Endodermal cell (in vitro differentiated cells): ENCODE data around the gene FBXO41. TPM values are rescaled to one million over a fixed set of nuclear protein-coding genes. Genes with fewer than 3 reads are reported as not detected.

Experiments used
- DNase-seq: peaks from one replicate; pipeline ENCODE4 v3.0.0-alpha.2; 2017
- H3K27ac ChIP-seq: 2 replicates; pipeline ENCODE4 v1.5.1; 2013; ENCODE audit warnings: mild to moderate bottlenecking, low read depth, low read length, moderate library complexity
- H3K27me3 ChIP-seq: 2 replicates; pipeline ENCODE4 v1.6.1; 2013; ENCODE audit warnings: mild to moderate bottlenecking, low read length, moderate library complexity; ENCODE audit not compliant: insufficient read depth, control insufficient read depth, poor library complexity, severe bottlenecking
- H3K36me3 ChIP-seq: 2 replicates; pipeline ENCODE4 v1.7.0; 2013; ENCODE audit warnings: mild to moderate bottlenecking, low read length, moderate library complexity; ENCODE audit not compliant: control insufficient read depth, insufficient read depth
- H3K4me1 ChIP-seq: one replicate; pipeline ENCODE4 v1.7.0; 2013; ENCODE audit warnings: low read length; ENCODE audit not compliant: control insufficient read depth, insufficient read depth
- H3K4me3 ChIP-seq: 2 replicates; pipeline ENCODE4 v1.5.1; 2013; ENCODE audit warnings: mild to moderate bottlenecking, low read length, moderate library complexity
- H3K9ac ChIP-seq: 2 replicates; pipeline ENCODE4 v1.6.1; 2013; ENCODE audit warnings: mild to moderate bottlenecking, low read length, moderate library complexity; ENCODE audit not compliant: poor library complexity, severe bottlenecking; ENCODE audit errors: extremely low read depth
- H3K9me3 ChIP-seq: 2 replicates; pipeline ENCODE4 v1.6.1; 2013; ENCODE audit warnings: mild to moderate bottlenecking, low read length, moderate library complexity; ENCODE audit not compliant: control insufficient read depth
- H3K27ac Mint-ChIP-seq: 2 replicates; pipeline ENCODE4 v1.8.0; 2020; ENCODE audit warnings: mixed read lengths
- H3K27me3 Mint-ChIP-seq: 2 replicates; pipeline ENCODE4 v1.8.0; 2021; ENCODE audit warnings: mild to moderate bottlenecking, mixed read lengths; ENCODE audit not compliant: insufficient read depth
- H3K36me3 Mint-ChIP-seq: 2 replicates; pipeline ENCODE4 v1.8.0; 2020; ENCODE audit warnings: low read depth, mixed read lengths
- H3K4me1 Mint-ChIP-seq: 2 replicates; pipeline ENCODE4 v1.8.0; 2020; ENCODE audit warnings: mixed read lengths
- H3K4me3 Mint-ChIP-seq: 2 replicates; pipeline ENCODE4 v1.8.0; 2020; ENCODE audit warnings: mild to moderate bottlenecking, moderate library complexity, mixed read lengths
- H3K9me3 Mint-ChIP-seq: 2 replicates; pipeline ENCODE4 v1.8.0; 2020; ENCODE audit warnings: mild to moderate bottlenecking, mixed read lengths
- WGBS, 2 experiments: methylation state at CpG; one replicate each; pipeline versions ENCODE4 v1.1.5 to v1.1.7; 2013; ENCODE audit warnings: missing lambda C conversion rate in 2 of 2, mixed read lengths in 1 of 2; ENCODE audit not compliant: insufficient coverage in 1 of 2, insufficient read length in 1 of 2; 5-methylcytosine and 5-hydroxymethylcytosine counted together
- total RNA-seq, 2 donors: library from RNA; stranded (reverse); fragmentation: NEBNext Ultra II Directional in 1 of 2; extraction: Animal tissue kit (Norgen Biotek cat#: 25700) in 1 of 2; gene quantifications; 2 replicates in 1 of 2; 3 replicates in 1 of 2; pipeline ENCODE4 v1.2.1, GENCODE V29; 2021
- TF ChIP-seq, protein P1 (sequence below): fragments of 200-600 bp; sonication (generic); conservative IDR thresholded peaks from 2 replicates; pipeline ENCODE4 v1.5.0; 2021; ENCODE audit warnings: antibody characterized with exemption, mild to moderate bottlenecking

Gene FBXO41
- total RNA-seq, 2 donors from 2014 or later = 9.0 to 11.2 TPM

DNA sequence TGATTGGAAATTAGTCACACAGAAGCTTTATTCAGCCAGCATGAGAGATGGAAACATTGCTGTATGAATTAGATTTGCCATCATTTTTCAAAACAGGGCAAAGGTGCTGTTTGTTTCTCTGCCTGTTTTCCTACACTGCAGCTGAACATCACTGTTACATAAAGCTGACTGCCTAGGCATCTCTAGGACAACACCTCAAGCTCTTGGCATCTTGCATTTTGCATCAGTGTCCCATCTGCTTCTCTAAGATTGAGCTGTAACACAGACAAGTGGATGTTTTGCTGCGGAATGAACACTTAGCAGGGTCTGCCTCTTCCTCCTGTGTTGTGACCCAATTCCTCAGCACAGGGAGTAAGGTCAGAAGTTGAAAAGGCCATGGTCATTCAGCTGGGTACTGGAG, 45.3 kb downstream of the FBXO41 start:
- Mint-ChIP-seq H3K4me3 (no peak overlapping the region), H3K27me3 (no peaks in the 10 kb centered on the region), H3K27ac (peak overlapping the region; percentile 90), H3K36me3 (peaks cover 32% of the 10 kb centered on the region), H3K9me3 (no peaks in the 10 kb centered on the region), H3K4me1 (peaks cover 23% of the 10 kb centered on the region)
- Histone ChIP-seq H3K4me3 (no peak overlapping the region), H3K27ac (no peak overlapping the region), H3K36me3 (peaks cover 52% of the 10 kb centered on the region), H3K4me1 (peaks cover 2% of the 10 kb centered on the region), H3K27me3 (no peaks in the 10 kb centered on the region), H3K9me3 (no peaks in the 10 kb centered on the region), H3K9ac (no peak overlapping the region)
- TF ChIP-seq, protein P1, sequence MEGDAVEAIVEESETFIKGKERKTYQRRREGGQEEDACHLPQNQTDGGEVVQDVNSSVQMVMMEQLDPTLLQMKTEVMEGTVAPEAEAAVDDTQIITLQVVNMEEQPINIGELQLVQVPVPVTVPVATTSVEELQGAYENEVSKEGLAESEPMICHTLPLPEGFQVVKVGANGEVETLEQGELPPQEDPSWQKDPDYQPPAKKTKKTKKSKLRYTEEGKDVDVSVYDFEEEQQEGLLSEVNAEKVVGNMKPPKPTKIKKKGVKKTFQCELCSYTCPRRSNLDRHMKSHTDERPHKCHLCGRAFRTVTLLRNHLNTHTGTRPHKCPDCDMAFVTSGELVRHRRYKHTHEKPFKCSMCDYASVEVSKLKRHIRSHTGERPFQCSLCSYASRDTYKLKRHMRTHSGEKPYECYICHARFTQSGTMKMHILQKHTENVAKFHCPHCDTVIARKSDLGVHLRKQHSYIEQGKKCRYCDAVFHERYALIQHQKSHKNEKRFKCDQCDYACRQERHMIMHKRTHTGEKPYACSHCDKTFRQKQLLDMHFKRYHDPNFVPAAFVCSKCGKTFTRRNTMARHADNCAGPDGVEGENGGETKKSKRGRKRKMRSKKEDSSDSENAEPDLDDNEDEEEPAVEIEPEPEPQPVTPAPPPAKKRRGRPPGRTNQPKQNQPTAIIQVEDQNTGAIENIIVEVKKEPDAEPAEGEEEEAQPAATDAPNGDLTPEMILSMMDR = no peak
- WGBS, 2 experiments = 94 to 100% methylated on average over 1 of the region's 1 CpG
- DNase-seq = no peak

DNA sequence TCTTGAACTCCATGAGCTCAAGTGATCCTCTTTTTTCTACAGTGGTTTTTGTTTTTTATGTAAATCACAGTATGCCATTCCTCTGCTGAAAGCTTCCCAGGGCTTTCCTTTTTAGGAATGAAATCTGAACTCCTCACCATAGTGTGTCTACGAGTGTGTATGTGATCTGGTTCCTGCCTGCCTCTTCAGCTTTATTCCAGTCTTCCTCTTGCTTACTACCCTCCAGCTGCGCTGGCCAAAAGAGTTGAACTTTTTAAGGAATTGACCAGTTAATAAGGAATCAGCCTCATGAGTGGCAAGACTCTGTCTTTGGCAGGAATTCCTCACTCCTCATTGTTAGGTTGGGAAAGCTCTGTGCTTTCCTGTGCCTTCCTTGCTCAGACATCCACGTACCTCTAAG, 46.1 kb downstream of the FBXO41 start:
- Mint-ChIP-seq H3K4me3 (no peak overlapping the region), H3K9me3 (no peaks in the 10 kb centered on the region)
- no peak overlapping the region for H3K9ac ChIP-seq

DNA sequence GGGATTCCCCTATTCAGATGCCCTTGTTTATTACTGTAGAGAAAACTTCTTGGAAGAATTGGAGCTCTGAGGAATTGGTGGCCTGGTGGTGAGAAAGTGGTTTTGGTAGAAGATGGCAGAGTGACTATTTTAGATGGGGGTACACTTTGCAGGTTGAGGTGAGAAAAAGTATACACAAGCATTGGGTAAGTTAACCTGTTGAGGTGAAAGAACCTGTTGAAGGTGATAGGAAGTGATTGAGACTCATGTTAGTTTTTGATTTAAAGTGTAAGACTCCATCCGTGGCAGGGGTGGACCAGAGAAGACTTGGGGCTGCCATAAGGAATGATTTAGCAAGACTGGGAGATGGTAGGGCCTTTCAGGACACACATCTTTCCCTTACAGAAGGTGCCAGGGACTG, 47.1 kb downstream of the FBXO41 start:
- 88 to 100% methylated on average over 1 of the region's 1 CpG for WGBS, 2 experiments

More for the DNA sequence above, 46.1 kb downstream of the FBXO41 start:
- H3K4me3 ChIP-seq = no peak overlapping the region
- no peaks in the 10 kb centered on the region for H3K27me3 ChIP-seq
- 63 to 83% methylated on average over 3 of the region's 3 CpGs for WGBS, 2 experiments
- Mint-ChIP-seq H3K27me3 (no peaks in the 10 kb centered on the region), H3K36me3 (peaks cover 25% of the 10 kb centered on the region), H3K27ac (peak overlapping the region; percentile 90), H3K4me1 (peaks cover 23% of the 10 kb centered on the region)
- no peaks in the 10 kb centered on the region for H3K9me3 ChIP-seq
- no peak for DNase-seq
- H3K27ac ChIP-seq = no peak overlapping the region
- H3K36me3 ChIP-seq = peaks cover 45% of the 10 kb centered on the region
- H3K4me1 ChIP-seq = peaks cover 2% of the 10 kb centered on the region
- TF ChIP-seq, protein P1 = no peak

More for the DNA sequence above, 47.1 kb downstream of the FBXO41 start:
- H3K4me1 Mint-ChIP-seq = peaks cover 22% of the 10 kb centered on the region
- no peak overlapping the region for H3K27ac ChIP-seq
- no peak overlapping the region for H3K4me3 ChIP-seq
- H3K9me3 ChIP-seq = no peaks in the 10 kb centered on the region
- no peak overlapping the region for H3K4me3 Mint-ChIP-seq
- TF ChIP-seq, protein P1 = no peak
- H3K27me3 Mint-ChIP-seq = no peaks in the 10 kb centered on the region
- H3K9me3 Mint-ChIP-seq = no peaks in the 10 kb centered on the region
- H3K9ac ChIP-seq = no peak overlapping the region
- H3K27me3 ChIP-seq = no peaks in the 10 kb centered on the region
- H3K36me3 Mint-ChIP-seq = peaks cover 19% of the 10 kb centered on the region
- H3K27ac Mint-ChIP-seq = peak overlapping the region; percentile 2
- H3K4me1 ChIP-seq = no peaks in the 10 kb centered on the region
- no peak for DNase-seq
- peaks cover 35% of the 10 kb centered on the region for H3K36me3 ChIP-seq
